Head of caudate nucleus (tissue), 42 donors: ENCODE data around the gene ARL8B.
"Not testable (repeated sequence)": the region's sequence is repeated elsewhere in the genome, so short reads cannot be mapped to it uniquely, and the experiment has no call there.

Experiments used
- DNase-seq, 42 donors: peaks; one replicate each; pipeline versions ENCODE4 v3.0.0 to v3.0.0-alpha.2; 2020 to 2021; ENCODE audit warnings: mixed read lengths in 7 of 42
- intact Hi-C: fragments of 100-400 bp; cut with DNase I; formaldehyde crosslinking; loops from one replicate; pipeline ENCODE4 v1.15.0; 2022

Gene ARL8B

DNA sequence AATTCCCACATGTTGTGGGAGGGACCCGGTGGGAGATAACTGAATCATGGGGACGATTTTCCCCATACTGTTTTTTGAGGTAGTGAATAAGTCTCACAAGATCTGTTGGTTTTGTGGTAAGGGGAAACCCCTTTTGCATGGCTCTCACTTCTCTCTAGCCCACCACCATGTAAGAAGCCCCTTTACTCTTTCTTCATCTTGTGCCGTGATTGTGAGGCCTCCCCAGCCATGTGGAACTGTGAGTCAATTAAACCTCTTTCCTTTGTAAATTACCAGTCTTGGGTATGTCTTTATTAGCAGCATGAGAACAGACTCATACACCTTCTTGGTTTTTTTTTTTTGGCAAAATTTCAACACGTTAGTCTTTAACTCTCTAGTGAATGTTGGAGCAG, 18.1 kb downstream of the ARL8B start:
- intact Hi-C loops = no loop called here
- no peak for DNase-seq

DNA sequence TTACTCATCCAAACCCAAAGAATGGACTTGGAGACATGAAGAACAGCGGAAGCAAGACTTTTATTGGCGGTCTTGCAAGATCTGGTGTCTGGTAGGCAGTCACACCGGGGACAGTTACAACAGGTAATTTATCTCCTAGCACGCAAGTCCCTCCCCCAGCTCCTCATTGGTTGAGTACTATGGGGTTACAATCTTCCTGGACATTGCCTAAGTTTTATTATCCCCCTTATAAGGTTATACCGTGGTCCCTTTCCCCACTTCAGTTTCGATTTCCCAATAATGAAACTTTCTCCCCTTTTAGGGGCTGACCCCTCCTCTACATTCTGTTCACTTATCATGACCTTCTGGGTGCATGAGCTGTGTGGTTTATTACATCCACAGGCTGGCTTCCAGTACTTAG, 18.7 kb downstream of the ARL8B start:
- DNase-seq = no peak
- intact Hi-C loops = no loop called here

DNA sequence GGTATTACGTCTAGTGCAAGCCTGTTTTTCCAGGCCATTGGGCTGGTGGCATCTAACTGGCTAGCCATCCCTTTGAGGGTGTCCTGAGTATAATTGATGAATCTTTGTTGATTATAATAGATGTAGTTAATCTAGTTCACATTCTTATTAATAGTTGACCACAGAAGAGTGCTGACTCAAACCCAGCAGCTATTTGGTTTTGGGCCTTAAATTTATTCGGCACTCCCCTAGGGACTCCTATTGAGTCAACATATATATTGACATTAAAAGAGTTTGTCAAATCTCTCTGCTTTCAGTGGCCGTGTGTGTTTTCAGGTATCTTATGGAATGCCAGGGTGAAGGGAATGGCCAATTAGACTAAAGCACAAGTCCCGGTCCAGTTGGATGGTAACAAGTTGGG, 19.7 kb downstream of the ARL8B start:
- DNase-seq = no peak
- intact Hi-C loops = no loop called here

DNA sequence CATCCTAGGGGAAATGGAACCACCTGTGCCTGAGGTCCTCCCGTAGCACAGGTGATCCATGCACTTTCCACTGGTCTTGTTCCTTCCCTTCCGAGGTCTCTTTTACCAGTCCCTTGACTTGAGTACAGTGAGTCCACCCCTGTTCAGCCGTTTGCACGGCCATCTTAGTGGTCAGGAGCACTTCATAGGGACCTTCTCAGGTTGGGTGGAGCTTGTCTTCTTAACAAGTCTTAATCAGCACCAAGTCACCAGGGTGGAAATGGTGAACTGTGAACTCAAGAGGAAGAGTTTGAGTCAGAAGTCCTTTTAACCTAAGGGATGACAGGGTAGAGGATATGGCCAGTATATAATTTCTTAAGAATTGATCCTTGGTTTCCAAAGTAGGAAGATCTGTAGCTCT, 21.4 kb downstream of the ARL8B start:
- intact Hi-C loops = no loop called here
- DNase-seq = no peak

DNA sequence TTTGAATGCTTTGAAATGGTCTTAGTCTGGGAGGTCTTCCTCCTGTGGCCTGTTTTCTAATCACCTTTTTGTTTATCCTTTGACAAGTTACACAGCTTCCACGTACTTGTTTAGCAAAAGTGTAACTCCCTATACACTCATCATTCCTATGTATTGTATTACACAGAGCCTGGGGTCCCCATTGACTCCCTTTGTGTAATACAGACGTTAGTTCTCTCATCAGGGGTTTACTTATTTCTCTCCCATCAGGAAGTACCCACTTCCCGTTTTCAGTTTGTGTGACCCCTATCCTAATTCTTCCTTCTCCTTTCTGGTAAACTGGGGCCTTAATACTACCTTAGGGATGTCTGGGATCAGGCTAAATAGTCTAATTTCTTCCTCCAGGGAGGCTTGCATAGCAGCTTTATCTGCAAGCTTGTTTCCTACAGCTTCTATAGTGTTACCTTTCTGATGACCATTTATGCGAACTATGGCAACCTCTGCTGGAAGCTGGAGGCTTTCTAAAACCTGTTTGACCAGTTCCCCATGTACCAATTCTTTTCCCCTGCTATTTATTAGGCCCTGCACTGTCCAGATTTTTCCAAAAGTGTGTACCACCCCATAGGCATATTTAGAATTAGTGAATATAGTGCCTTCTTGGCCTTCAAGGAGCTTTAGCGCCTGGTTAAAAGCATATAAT, 22.4 kb downstream of the ARL8B start:
- DNase-seq = no peak
- intact Hi-C loops = no loop called here

DNA sequence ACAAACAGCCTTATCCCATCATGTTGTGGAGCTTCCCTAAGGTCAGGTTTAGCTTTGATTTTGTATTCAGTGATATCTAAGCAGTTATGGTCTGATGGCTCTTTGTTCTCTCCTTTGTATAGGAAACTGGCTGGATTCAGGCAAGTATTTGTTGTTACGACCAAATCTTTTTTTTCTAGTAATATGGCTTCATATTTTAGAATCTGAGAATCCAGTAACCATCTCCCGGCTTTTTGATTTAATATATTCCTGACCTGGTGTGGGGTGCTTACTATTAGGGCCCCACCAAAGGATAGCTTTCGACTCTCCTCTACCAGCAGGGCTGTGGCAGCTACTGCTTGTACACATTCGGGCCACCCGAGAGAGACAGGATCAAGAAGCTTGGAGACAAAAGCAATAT, 23.0 kb downstream of the ARL8B start:
- intact Hi-C loops = no loop called here

DNA sequence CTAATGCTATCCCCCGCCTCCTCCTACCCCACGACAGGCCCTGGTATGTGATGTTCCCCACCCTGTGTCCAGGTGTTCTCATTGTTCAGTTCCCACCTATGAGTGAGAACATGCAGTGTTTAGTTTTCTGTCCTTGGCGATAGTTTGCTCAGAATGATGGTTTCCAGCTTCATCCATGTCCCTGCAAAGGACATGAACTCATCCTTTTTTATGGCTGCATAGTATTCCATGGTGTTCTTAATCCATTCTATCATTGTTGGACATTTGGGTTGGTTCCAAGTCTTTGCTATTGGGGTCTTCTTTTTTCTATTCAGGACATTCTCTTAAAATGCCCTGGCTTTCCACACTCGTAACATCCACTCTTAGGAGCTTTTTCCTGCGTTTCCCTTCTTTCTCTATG, 25.1 kb downstream of the ARL8B start:
- intact Hi-C loops, DNase-seq: not testable (repeated sequence)

More for the DNA sequence above, 23.0 kb downstream of the ARL8B start:
- DNase-seq = no peak

DNA sequence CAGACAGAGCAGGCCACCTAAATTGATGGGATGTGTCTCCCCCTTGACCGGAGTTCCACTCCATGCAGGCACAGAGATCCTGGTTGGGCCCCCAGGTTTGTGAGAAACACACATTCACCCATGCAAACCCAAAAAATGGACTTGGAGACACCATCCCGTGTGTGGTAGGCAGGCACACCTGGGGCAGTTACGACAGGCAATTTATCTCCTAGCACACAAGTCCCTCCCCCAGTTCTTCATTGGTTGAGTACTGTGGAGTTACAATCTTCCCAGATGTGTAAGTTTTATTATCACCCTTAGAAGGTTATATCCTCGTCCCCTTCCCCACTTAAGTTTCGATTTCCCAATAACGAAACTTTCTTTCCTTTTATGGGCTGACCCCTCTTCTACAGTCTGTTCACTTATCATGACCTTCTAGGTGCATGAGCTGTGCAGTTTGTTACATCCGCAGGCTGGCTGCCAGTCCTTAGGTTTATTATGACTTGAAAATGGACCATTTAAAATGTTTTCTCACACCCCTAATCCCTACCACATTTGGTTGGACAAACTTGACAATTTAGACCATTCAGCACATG, 27.3 kb downstream of the ARL8B start:
- intact Hi-C loops = no loop called here
- DNase-seq = no peak

DNA sequence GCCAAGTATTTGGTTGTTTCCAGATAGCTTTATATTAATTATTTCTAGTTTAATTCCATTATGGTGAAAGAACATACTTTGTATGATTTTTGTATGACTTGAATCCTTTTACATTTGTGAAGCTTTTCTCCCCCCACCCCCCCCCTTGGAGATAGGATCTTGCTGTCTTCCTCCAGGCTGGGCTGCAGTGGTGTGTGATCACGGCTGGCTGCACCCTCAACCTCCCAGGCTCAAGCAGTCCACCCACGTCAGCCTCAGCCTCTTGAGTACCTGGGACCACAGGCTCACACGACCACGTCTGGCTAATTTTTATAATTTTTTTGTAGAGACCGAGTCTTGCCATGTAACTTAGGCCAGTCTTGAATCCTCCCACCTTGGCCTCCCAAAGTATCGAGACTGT, 29.5 kb downstream of the ARL8B start:
- DNase-seq = no peak
- intact Hi-C loops = no loop called here

DNA sequence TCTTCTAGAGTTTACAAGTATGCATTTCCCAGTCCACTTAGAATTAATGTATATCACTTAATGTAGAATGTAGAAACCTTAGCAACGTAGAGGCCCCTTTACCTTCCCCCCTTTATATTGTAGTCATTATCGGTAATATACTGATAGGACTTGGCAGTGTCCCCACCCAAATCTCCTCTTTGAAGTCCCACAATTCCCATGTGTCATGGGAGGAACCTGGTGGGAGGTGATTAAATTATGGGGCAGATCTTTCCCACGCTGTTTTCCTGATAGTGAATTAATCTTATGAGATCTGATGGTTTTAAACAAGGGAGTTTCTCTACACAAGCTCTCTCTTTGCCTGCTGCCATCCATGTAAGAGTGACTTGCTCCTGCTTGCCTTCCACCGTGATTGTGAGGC, 31.0 kb downstream of the ARL8B start:
- DNase-seq = no peak
- intact Hi-C loops = no loop called here

DNA sequence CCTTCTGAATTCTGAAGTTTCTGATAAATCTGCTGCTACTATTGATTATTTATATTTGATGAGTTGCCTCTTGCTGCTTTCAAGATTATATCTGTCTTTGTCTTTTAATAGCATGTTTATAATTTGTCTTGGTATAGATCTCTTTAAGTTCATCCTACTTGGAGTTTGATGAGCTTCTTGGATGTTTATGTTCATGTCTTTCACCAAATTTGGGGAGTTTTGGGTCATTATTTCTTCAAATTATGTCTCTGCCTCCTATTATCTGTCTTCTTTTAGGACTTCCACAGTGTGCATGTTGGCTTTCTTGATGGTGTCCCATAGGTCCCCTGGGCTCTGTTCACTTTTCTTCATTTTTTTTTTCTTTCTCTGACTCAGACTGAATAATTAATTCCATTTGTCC, 33.1 kb downstream of the ARL8B start:
- intact Hi-C loops = no loop called here
- no peak for DNase-seq

DNA sequence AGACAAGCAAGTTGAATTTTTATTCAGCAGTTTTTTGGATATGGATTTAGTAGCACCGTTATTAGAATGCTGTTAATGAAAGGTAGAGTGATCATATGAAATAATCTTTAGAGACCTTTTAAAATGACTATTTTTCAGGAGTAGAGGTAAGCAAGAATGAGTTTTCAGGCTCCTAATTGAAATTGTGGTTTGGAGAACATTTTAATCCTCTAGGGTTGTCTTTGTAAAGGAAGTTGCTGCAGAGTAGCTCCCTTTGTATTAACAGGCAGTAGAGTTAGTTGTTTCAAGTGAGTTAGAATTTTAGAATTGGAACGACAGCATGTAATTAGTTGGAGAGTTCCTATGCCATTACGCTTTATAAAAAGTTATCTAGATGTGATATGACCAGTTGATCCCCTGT, 38.2 kb downstream of the ARL8B start:
- DNase-seq = no peak
- intact Hi-C loops = no loop called here

DNA sequence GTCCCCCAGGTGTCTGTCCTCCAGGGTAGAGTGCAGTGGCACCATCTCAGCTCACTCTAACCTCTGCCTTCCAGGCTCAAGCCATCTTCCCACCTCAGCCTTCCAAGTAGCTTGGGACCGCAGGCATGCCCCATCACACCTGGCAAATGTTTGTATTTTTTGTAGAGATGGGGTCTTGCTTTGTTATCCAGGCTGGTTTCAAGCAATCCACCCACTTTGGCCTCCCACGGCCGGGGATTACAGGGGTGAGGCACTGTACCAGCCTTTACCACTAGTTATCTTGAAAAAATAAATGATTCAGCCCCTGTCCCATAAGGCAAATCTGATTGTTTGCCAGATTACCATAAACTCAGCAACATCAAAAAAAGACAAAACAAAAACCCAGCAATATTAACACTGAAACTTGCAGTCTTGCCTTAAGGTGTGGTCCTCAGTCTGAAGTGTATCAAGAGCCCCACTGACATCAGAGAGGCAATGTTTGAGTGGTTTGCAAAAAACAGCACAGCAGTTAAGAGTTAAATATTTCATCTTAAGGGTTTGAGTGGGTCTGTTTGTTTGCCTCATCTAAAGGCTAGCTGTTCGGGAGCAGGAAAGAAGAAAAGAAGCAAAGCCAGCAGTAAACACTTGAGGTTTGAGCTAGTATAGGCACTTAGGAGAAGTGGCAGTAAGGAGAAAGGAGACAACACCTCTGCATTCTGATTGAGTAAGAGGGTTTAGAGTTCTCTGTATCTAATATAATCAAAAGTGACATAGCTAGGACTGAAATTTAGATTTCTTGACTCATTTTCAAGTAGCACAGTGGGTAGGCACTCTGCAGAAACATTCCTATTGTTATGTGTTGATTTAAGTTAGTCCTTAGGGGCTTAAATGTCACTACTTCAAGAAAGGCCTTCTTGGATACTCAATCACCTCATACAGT, 39.1 kb downstream of the ARL8B start:
- intact Hi-C loops = no loop called here
- DNase-seq = no peak

DNA sequence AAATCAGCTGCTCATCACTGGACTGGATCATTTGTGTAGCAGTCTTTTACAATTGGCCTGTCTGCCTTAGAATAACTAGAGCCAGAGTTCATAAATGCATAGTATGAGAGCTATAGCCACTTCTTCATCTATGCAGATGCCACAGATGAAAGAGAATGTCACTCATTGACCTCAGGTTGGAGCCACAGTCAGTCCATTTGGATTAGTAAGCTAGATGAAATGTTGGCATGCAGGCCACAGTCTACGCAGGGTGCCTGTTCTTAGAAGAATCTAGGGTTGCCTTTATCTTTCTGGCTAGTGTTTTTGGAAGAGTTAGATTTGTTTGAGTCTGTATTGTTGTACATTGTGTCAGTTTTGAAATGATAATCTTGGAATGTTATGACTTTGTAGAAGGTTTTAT, 40.0 kb downstream of the ARL8B start:
- intact Hi-C loops = no loop called here
- no peak for DNase-seq

DNA sequence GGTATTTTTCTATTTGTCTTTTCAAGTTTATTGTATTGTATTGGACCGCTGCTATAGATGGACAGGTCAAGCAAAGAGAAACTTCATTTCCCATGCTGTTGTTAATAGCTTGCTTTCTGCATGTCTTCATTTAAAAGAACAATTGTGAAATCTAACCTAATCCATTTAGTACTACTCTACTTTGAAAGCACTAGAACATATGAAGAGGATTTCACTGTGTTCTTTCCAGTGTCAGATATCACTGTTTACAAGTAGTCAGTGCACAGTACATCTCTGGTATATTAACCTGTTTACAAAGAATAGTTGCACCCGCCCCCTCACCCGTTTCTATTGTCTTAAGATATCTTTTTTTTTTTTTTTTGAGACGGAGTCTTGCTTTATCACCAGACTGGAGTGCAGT, 43.6 kb downstream of the ARL8B start:
- DNase-seq = no peak

DNA sequence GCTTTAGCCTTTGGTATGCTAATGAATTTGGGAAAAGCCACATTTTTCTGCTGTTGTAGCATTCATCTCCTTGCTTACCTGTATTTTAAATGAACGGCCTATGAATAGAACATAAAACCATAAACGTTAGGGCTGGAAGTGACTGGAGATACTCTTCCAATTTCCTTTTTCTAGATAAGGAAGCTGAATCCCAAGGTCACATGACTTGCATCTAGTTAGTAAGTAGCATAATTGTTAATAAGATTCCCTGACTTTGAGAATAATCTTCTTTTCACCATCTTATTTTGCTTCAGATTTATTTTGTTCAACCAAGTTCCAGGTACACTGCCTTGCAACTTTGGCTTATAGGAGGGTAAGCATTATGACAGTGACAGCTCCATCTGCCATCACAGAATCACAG, 44.8 kb downstream of the ARL8B start:
- DNase-seq = no peak
- intact Hi-C loops = no loop called here

More for the DNA sequence above, 43.6 kb downstream of the ARL8B start:
- intact Hi-C loops = no loop called here

DNA sequence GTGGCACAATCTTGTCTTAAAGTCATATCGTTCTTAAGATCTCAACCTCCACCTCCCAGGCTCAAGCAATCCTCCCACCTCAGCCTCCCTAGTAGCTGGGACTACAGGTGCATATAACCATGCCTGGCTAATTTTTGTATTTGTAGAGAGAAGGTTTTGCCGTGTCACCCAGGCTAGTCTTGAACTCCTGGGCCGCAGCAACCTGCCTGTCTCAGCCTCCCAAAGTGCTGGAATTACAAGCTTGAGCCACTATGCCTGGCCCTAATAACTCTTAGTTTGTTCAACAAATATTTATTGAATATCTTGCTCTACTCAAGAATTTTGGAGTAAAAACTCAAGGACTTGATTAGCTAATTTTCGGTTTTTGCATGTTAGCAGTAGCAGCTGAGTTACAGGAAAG, 46.0 kb downstream of the ARL8B start:
- DNase-seq = no peak
- intact Hi-C loops = no loop called here

DNA sequence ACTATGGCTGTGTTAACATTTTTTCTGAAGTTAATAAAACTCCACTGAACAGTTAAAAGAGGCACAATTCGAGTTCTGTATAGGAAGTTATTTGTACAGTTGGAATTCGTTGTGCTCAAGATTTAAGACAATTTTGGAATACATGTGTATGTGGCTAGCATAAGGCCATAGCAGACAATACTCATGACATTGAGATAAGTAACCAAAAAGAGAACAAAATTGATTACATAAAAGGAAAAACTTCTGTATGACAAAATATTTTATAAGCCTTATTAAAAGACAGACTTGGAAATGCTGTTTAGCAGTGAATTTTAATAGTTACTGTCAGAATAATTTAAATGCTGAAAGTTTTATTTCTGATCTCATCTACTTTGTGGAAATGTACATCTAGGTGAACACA, 47.7 kb downstream of the ARL8B start:
- intact Hi-C loops = no loop called here
- DNase-seq = no peak

DNA sequence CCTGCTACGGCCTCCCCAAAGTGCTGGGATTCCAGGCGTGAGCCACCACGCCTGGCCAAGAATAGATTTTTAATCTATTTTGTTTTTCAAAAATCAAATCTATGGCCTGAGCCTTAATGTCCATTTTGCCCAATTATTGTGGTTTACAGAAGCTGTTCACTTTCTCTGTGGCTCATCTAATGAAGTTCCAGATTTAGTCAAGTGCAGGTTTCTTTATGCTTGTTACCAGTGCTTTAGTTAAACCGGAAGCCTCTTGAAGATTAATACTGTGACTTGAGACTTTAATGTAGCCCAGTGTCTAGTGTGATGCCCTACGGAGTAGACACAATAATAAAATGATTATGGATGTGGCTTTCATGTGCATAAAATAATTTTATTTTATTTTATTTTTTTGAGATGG, 48.9 kb downstream of the ARL8B start:
- intact Hi-C loops = no loop called here

DNA sequence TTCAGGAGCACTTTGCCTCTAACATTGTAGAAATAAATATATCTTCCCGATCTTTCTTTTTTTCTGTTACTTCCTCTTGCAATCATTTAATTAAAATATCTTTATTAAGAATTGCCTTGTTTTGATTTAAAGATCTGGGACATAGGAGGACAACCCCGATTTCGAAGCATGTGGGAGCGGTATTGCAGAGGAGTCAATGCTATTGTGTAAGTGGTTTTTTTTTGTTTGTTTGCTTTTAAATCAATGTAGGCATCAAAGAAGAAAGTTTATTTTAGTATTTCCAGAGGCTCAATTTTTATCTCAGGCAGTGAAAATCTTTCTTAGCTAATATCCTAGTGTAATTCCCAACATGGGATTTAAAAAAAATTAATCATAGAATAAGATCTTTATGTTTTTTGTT, 49.9 kb downstream of the ARL8B start:
- no peak for DNase-seq
- intact Hi-C loops = no loop called here

More for the DNA sequence above, 48.9 kb downstream of the ARL8B start:
- DNase-seq = no peak
